DOHH2 (cell line): ENCODE results near the gene MSL2.
A peak's percentile ranks its signal among the peaks of the same experiment; 100 is the strongest.

ENCODE experiments used
- H3F3A ChIP-seq: fragments of 200-600 bp; sonication (generic), shearing (Covaris generic); 2 replicates; pipeline ENCODE4 v1.6.0; 2016; ENCODE audit warnings: antibody characterized with exemption, mild to moderate bottlenecking; ENCODE audit not compliant: control insufficient read depth, insufficient read depth
- H3K27ac ChIP-seq: fragments of 200-600 bp; sonication (generic); 2 replicates; pipeline ENCODE4 v1.5.1; 2014; ENCODE audit warnings: low read depth, mild to moderate bottlenecking, low read length, moderate library complexity
- H3K27me3 ChIP-seq: fragments of 200-600 bp; sonication (generic); 2 replicates; pipeline ENCODE4 v1.6.1; 2014; ENCODE audit warnings: mild to moderate bottlenecking, low read length, mixed read lengths; ENCODE audit not compliant: control insufficient read depth
- H3K36me3 ChIP-seq: fragments of 200-600 bp; sonication (generic); 2 replicates; pipeline ENCODE4 v1.6.1; 2014; ENCODE audit warnings: mild to moderate bottlenecking, low read length, moderate library complexity, mixed read lengths; ENCODE audit not compliant: control insufficient read depth
- H3K4me1 ChIP-seq: fragments of 200-600 bp; sonication (generic); 2 replicates; pipeline ENCODE4 v1.6.1; 2014; ENCODE audit warnings: mild to moderate bottlenecking, low read length, mixed read lengths; ENCODE audit not compliant: control insufficient read depth
- H3K4me2 ChIP-seq: fragments of 200-600 bp; sonication (generic); 2 replicates; pipeline ENCODE4 v1.6.0; 2014; ENCODE audit warnings: mild to moderate bottlenecking, low read length, moderate library complexity
- H3K4me3 ChIP-seq: fragments of 200-600 bp; sonication (generic); 2 replicates; pipeline ENCODE4 v1.5.1; 2014; ENCODE audit warnings: mild to moderate bottlenecking, low read length, mixed read lengths
- H3K79me2 ChIP-seq: fragments of 200-600 bp; sonication (generic); 2 replicates; pipeline ENCODE4 v1.6.1; 2014; ENCODE audit warnings: mild to moderate bottlenecking, low read length, mixed read lengths; ENCODE audit not compliant: control insufficient read depth
- H3K9me2 ChIP-seq: fragments of 200-600 bp; sonication (generic); replicated peaks from 2 replicates; pipeline ENCODE4 v1.6.1; 2014; ENCODE audit warnings: mild to moderate bottlenecking, low read length, mixed read lengths; ENCODE audit not compliant: control insufficient read depth
- H3K9me3 ChIP-seq: fragments of 200-600 bp; sonication (generic); 2 replicates; pipeline ENCODE4 v1.6.1; 2014; ENCODE audit warnings: antibody characterized with exemption, low read length, mixed read lengths; ENCODE audit not compliant: control insufficient read depth, insufficient read depth
- H4K20me1 ChIP-seq: fragments of 200-600 bp; sonication (generic); 2 replicates; pipeline ENCODE4 v1.6.0; 2014; ENCODE audit warnings: low read depth, mild to moderate bottlenecking, antibody characterized with exemption, low read length, moderate library complexity; ENCODE audit not compliant: control insufficient read depth, insufficient read depth
- CTCF ChIP-seq: fragments of 200-600 bp; sonication (generic); IDR thresholded peaks from one replicate; pipeline ENCODE4 v1.5.1; 2014; ENCODE audit warnings: antibody characterized with exemption, mild to moderate bottlenecking, low read depth, low read length; ENCODE audit not compliant: poor library complexity, severe bottlenecking
- EZH2phosphoT487 ChIP-seq: fragments of 200-600 bp; sonication (generic); IDR thresholded peaks from 2 replicates; pipeline ENCODE4 v1.6.1; 2017; ENCODE audit warnings: borderline replicate concordance, mild to moderate bottlenecking, antibody characterized with exemption, low read length, moderate library complexity, mixed read lengths

MSL2 gene

GRCh38 chr3:136186846-136187245 lies 9.3 kb downstream of the MSL2 start:
- Histone ChIP-seq H3K36me3 (peaks cover 28% of the 10 kb centered on the region), H3K4me3 (no peak overlapping the region), H3F3A (peaks cover 4% of the 10 kb centered on the region; the same call in 1 of the 2 replicates), H3K27ac (no peak overlapping the region), H4K20me1 (peaks cover 78% of the 10 kb centered on the region), H3K79me2 (peaks cover 100% of the 10 kb centered on the region), H3K27me3 (no peaks in the 10 kb centered on the region), H3K4me1 (peaks cover 66% of the 10 kb centered on the region), H3K9me3 (no peaks in the 10 kb centered on the region), H3K4me2 (peak overlapping the region; percentile 36), H3K9me2 (no peaks in the 10 kb centered on the region)
- no peak for TF ChIP-seq CTCF
- TF ChIP-seq EZH2phosphoT487: no peak

- H3K36me3 ChIP-seq: peaks cover 22% of the 10 kb centered on the region
- peak overlapping the region; percentile 41 for H3K4me2 ChIP-seq
These were observed 9.8 kb downstream of the MSL2 start for GRCh38 chr3:136186344-136186743.

GRCh38 chr3:136184703-136185102 lies 11.4 kb downstream of the MSL2 start:
- H3K27me3 ChIP-seq: no peaks in the 10 kb centered on the region
- no peak overlapping the region for H3K27ac ChIP-seq
- H3K79me2 ChIP-seq: peaks cover 99% of the 10 kb centered on the region
- H3K36me3 ChIP-seq: peaks cover 12% of the 10 kb centered on the region
- H3K4me3 ChIP-seq: no peak overlapping the region
- H3K4me1 ChIP-seq: peaks cover 54% of the 10 kb centered on the region
- no peaks in the 10 kb centered on the region for H3K9me2 ChIP-seq
- H3K9me3 ChIP-seq: no peaks in the 10 kb centered on the region
- H3F3A ChIP-seq: peaks cover 4% of the 10 kb centered on the region; the same call in 1 of the 2 replicates
- H3K4me2 ChIP-seq: no peak overlapping the region
- TF ChIP-seq EZH2phosphoT487 (no peak), CTCF (no peak)
- H4K20me1 ChIP-seq: peaks cover 65% of the 10 kb centered on the region

More at GRCh38 chr3:136186344-136186743, 9.8 kb downstream of the MSL2 start:
- no peaks in the 10 kb centered on the region for H3K9me2 ChIP-seq
- no peaks in the 10 kb centered on the region for H3K27me3 ChIP-seq
- H3F3A ChIP-seq: peaks cover 4% of the 10 kb centered on the region; the same call in 1 of the 2 replicates
- H3K27ac ChIP-seq: no peak overlapping the region
- peaks cover 61% of the 10 kb centered on the region for H3K4me1 ChIP-seq
- H3K79me2 ChIP-seq: peaks cover 100% of the 10 kb centered on the region
- H4K20me1 ChIP-seq: peaks cover 75% of the 10 kb centered on the region
- H3K4me3 ChIP-seq: no peak overlapping the region
- H3K9me3 ChIP-seq: no peaks in the 10 kb centered on the region
- TF ChIP-seq EZH2phosphoT487 (no peak), CTCF (no peak)
